ENCODE data around the gene ATXN1.

The ATXN1 gene

DNA sequence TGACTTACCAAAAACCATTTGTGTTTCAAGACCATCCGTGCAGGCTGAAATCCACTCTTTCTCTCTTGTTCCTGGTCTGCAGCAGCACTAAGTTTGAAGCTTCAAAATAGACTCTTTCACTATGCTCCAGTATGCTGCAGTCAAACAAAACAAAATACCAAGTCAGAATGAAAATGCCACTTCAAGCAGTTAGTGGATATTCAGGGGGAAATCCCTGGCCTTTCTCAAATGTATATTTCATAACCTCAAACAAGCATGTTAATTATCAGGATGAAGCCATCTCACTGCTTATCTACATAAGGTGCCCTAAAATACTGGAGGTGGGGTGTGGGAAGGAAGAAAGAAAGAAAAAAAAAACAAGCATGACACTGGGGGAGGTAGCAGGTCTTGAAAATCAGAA, 103.5 kb downstream of the ATXN1 start:
- Histone ChIP-seq H3K27ac (ENCODE audit: low read depth, low read length) (no peak overlapping the region), H3K4me2 (ENCODE audit: low read length) (no peak overlapping the region)
- TF ChIP-seq, protein P1, sequence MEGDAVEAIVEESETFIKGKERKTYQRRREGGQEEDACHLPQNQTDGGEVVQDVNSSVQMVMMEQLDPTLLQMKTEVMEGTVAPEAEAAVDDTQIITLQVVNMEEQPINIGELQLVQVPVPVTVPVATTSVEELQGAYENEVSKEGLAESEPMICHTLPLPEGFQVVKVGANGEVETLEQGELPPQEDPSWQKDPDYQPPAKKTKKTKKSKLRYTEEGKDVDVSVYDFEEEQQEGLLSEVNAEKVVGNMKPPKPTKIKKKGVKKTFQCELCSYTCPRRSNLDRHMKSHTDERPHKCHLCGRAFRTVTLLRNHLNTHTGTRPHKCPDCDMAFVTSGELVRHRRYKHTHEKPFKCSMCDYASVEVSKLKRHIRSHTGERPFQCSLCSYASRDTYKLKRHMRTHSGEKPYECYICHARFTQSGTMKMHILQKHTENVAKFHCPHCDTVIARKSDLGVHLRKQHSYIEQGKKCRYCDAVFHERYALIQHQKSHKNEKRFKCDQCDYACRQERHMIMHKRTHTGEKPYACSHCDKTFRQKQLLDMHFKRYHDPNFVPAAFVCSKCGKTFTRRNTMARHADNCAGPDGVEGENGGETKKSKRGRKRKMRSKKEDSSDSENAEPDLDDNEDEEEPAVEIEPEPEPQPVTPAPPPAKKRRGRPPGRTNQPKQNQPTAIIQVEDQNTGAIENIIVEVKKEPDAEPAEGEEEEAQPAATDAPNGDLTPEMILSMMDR (IDR thresholded peaks at IDR 0.05; ENCODE audit: low read depth, low read length, poor library complexity, severe bottlenecking), result no peak
- no peak for TF ChIP-seq EZH2phosphoT487 (IDR thresholded peaks at IDR 0.05; ENCODE audit: borderline replicate concordance, low read length)

DNA sequence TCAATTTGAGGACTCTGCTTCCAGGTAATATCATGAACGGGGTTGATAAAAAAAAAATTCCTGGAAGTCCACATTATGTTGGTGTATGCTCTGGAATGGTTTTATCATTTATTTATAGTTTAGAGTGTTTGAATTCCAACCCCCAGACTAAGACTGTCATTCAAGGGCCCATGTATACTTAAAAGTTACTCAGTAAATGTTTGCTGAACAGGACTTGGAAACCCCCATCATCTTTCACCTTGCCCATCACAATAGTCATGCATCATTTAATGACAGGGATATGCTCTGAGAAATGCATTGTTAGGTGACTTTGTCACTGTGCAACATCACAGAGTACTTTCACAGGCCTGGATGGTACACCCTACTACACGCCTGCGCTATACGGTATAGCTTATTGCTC, 104.8 kb downstream of the ATXN1 start:
- Histone ChIP-seq H3K4me1 (ENCODE audit: control insufficient read depth, low read length) (no peaks in the 10 kb centered on the region), H4K20me1 (ENCODE audit: control insufficient read depth, insufficient read depth, low read depth, low read length) (no peaks in the 10 kb centered on the region), H3K4me2 (ENCODE audit: low read length) (no peak overlapping the region), H3K36me3 (ENCODE audit: control insufficient read depth, low read length) (no peaks in the 10 kb centered on the region), H3K27me3 (ENCODE audit: control insufficient read depth, low read length) (no peaks in the 10 kb centered on the region), H3K9me3 (ENCODE audit: control insufficient read depth, insufficient read depth, low read length) (no peaks in the 10 kb centered on the region), H3K4me3 (ENCODE audit: low read length) (no peak overlapping the region), H3K79me2 (ENCODE audit: control insufficient read depth, low read length) (no peaks in the 10 kb centered on the region), H3K9me2 (replicated peaks; ENCODE audit: control insufficient read depth, low read length) (no peaks in the 10 kb centered on the region), H3K27ac (ENCODE audit: low read depth, low read length) (no peak overlapping the region), H3F3A (ENCODE audit: control insufficient read depth, insufficient read depth) (no peaks in the 10 kb centered on the region)
- TF ChIP-seq, protein P1 (IDR thresholded peaks at IDR 0.05; ENCODE audit: low read depth, low read length, poor library complexity, severe bottlenecking), result no peak
- no peak for TF ChIP-seq EZH2phosphoT487 (IDR thresholded peaks at IDR 0.05; ENCODE audit: borderline replicate concordance, low read length)

More for the DNA sequence above, 103.5 kb downstream of the ATXN1 start:
- no peaks in the 10 kb centered on the region for H4K20me1 ChIP-seq (ENCODE audit: control insufficient read depth, insufficient read depth, low read depth, low read length)
- H3F3A ChIP-seq (ENCODE audit: control insufficient read depth, insufficient read depth), result no peaks in the 10 kb centered on the region
- no peaks in the 10 kb centered on the region for H3K4me1 ChIP-seq (ENCODE audit: control insufficient read depth, low read length)
- no peaks in the 10 kb centered on the region for H3K27me3 ChIP-seq (ENCODE audit: control insufficient read depth, low read length)
- H3K9me3 ChIP-seq (ENCODE audit: control insufficient read depth, insufficient read depth, low read length), result no peaks in the 10 kb centered on the region
- H3K9me2 ChIP-seq (replicated peaks; ENCODE audit: control insufficient read depth, low read length), result no peaks in the 10 kb centered on the region
- H3K4me3 ChIP-seq (ENCODE audit: low read length), result no peak overlapping the region
- H3K36me3 ChIP-seq (ENCODE audit: control insufficient read depth, low read length), result no peaks in the 10 kb centered on the region
- no peaks in the 10 kb centered on the region for H3K79me2 ChIP-seq (ENCODE audit: control insufficient read depth, low read length)

DNA sequence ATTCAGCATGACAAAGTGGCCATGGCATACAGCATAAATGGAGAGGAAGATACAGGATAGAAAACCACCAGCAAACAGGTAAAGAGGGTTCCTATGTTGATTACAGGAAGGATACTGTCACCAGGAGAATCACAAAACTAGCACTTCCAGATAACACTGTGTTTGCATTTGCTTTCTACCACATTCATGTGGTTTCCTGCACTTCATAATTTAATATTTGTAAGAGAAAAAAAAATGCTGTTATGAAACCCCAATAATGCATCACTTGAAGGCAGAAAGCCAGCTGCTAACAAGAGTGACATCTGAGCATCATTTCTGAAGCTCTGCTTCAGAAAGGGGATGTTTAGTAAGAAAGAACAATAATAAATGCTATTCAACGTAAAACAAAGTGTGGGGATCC, 106.6 kb downstream of the ATXN1 start:
- no peaks in the 10 kb centered on the region for H3K79me2 ChIP-seq (ENCODE audit: control insufficient read depth, low read length)
- H4K20me1 ChIP-seq (ENCODE audit: control insufficient read depth, insufficient read depth, low read depth, low read length), result no peaks in the 10 kb centered on the region
- no peaks in the 10 kb centered on the region for H3K4me1 ChIP-seq (ENCODE audit: control insufficient read depth, low read length)
- H3K9me2 ChIP-seq (replicated peaks; ENCODE audit: control insufficient read depth, low read length), result no peaks in the 10 kb centered on the region
- no peak overlapping the region for H3K4me3 ChIP-seq (ENCODE audit: low read length)
- TF ChIP-seq, protein P1 (IDR thresholded peaks at IDR 0.05; ENCODE audit: low read depth, low read length, poor library complexity, severe bottlenecking), result no peak
- no peak for TF ChIP-seq EZH2phosphoT487 (IDR thresholded peaks at IDR 0.05; ENCODE audit: borderline replicate concordance, low read length)
- H3K9me3 ChIP-seq (ENCODE audit: control insufficient read depth, insufficient read depth, low read length), result no peaks in the 10 kb centered on the region
- H3K4me2 ChIP-seq (ENCODE audit: low read length), result no peak overlapping the region
- no peak overlapping the region for H3K27ac ChIP-seq (ENCODE audit: low read depth, low read length)
- no peaks in the 10 kb centered on the region for H3K27me3 ChIP-seq (ENCODE audit: control insufficient read depth, low read length)
- H3K36me3 ChIP-seq (ENCODE audit: control insufficient read depth, low read length), result no peaks in the 10 kb centered on the region
- no peaks in the 10 kb centered on the region for H3F3A ChIP-seq (ENCODE audit: control insufficient read depth, insufficient read depth)

DNA sequence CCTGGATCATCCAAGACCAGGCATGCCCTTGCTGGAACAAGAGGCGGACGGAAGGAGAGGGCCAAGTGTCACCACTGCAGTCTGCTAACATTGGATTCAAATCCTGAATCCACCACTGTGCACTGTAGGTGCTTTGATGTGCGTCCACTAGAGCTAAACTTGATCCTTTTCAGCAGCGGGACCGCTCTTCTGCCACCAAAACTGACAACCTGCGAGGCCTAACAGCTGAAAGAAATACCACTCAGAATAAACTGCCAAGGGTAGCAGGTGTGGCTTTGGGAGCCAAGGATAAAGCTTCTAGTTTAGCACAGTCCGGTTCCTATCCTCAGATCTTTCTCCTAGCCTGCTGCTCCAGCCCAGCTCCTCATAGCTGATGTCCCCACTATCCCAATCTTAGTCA, 108.0 kb downstream of the ATXN1 start:
- no peaks in the 10 kb centered on the region for H3K4me1 ChIP-seq (ENCODE audit: control insufficient read depth, low read length)
- H3K27ac ChIP-seq (ENCODE audit: low read depth, low read length), result no peak overlapping the region
- no peaks in the 10 kb centered on the region for H3K79me2 ChIP-seq (ENCODE audit: control insufficient read depth, low read length)
- no peaks in the 10 kb centered on the region for H3K9me3 ChIP-seq (ENCODE audit: control insufficient read depth, insufficient read depth, low read length)
- no peak for TF ChIP-seq EZH2phosphoT487 (IDR thresholded peaks at IDR 0.05; ENCODE audit: borderline replicate concordance, low read length)
- TF ChIP-seq, protein P1 (IDR thresholded peaks at IDR 0.05; ENCODE audit: low read depth, low read length, poor library complexity, severe bottlenecking), result no peak
- no peak overlapping the region for H3K4me2 ChIP-seq (ENCODE audit: low read length)
- H3K4me3 ChIP-seq (ENCODE audit: low read length), result no peak overlapping the region
- no peaks in the 10 kb centered on the region for H3K9me2 ChIP-seq (replicated peaks; ENCODE audit: control insufficient read depth, low read length)
- H4K20me1 ChIP-seq (ENCODE audit: control insufficient read depth, insufficient read depth, low read depth, low read length), result no peaks in the 10 kb centered on the region
- H3K27me3 ChIP-seq (ENCODE audit: control insufficient read depth, low read length), result no peaks in the 10 kb centered on the region
- H3F3A ChIP-seq (ENCODE audit: control insufficient read depth, insufficient read depth), result no peaks in the 10 kb centered on the region
- no peaks in the 10 kb centered on the region for H3K36me3 ChIP-seq (ENCODE audit: control insufficient read depth, low read length)
